Right lobe of liver (tissue), 6 donors: ENCODE measurements around the gene ZNF415. TPM values are rescaled to one million over a fixed set of nuclear protein-coding genes. Genes with fewer than 3 reads are reported as not detected.

Experiments
- ATAC-seq, 4 donors: fragments of 200-7000 bp; cut with Tn5 transposase; one replicate each; pipeline ENCODE4 v1.9.1; 2020; ENCODE audit warnings: mild to moderate bottlenecking in 4 of 4, moderate library complexity in 4 of 4
- DNase-seq, 3 donors: peaks; one replicate each; pipeline ENCODE4 v3.0.0-alpha.2; 2020
- H3K27ac ChIP-seq, 3 donors: fragments of 200-600 bp; one replicate each; pipeline ENCODE4 v1.8.0; 2022
- H3K27me3 ChIP-seq, 2 donors: fragments of 200-600 bp; one replicate each; pipeline ENCODE4 v1.8.0; 2022
- H3K36me3 ChIP-seq, 4 donors: fragments of 200-600 bp; sonication (generic) in 1 of 4; one replicate each; pipeline versions ENCODE4 v1.5.1 to v1.8.0; 2017 to 2022; ENCODE audit warnings: control low read depth in 1 of 4
- H3K4me1 ChIP-seq, 4 donors: fragments of 200-600 bp; sonication (generic) in 1 of 4; one replicate each; pipeline versions ENCODE4 v1.5.1 to v1.8.0; 2017 to 2022; ENCODE audit warnings: control low read depth in 1 of 4
- H3K4me3 ChIP-seq, 3 donors: fragments of 200-600 bp; one replicate each; pipeline ENCODE4 v1.8.0; 2022
- H3K9me3 ChIP-seq, 4 donors: fragments of 200-600 bp; sonication (generic) in 1 of 4; one replicate each; pipeline versions ENCODE4 v1.5.1 to v1.8.0; 2017 to 2022; ENCODE audit warnings: control low read depth in 1 of 4
- CTCF ChIP-seq, 4 donors: fragments of 200-600 bp in 3 of 4; fragments of 450-650 bp in 1 of 4; IDR thresholded peaks; one replicate each; pipeline versions ENCODE4 v1.5.1 to v1.8.0; 2016 to 2022; ENCODE audit warnings: antibody characterized with exemption in 4 of 4, mild to moderate bottlenecking in 2 of 4
- POLR2A ChIP-seq: fragments of 450-650 bp; IDR thresholded peaks from one replicate; pipeline ENCODE4 v1.6.1; 2017; ENCODE audit warnings: antibody characterized with exemption, mild to moderate bottlenecking
- WGBS: methylation state at CpG from one replicate; pipeline ENCODE4 v1.1.6; 2018; ENCODE audit warnings: low coverage, low lambda C conversion rate; ENCODE audit not compliant: insufficient coverage; ENCODE audit errors: missing lambda C conversion rate; 5-methylcytosine and 5-hydroxymethylcytosine counted together
- intact Hi-C, 2 donors: fragments of 100-400 bp; cut with DNase I; formaldehyde crosslinking; loops; one replicate each; pipeline versions ENCODE4 v1.11.2 to v1.14.1; 2022
- total RNA-seq, 6 experiments: library from RNA; depleted of rRNA in 2 of 6; stranded (reverse); fragments of >200 nt in 2 of 6; fragmentation: NEBNext Ultra II Directional in 3 of 6; extraction: Animal tissue kit (Norgen Biotek cat#: 25700) in 3 of 6; gene quantifications; one replicate each; pipeline versions ENCODE4 v1.1.0 to v1.2.4, GENCODE V29; 2016 to 2023
- donor health status: DM: no; HTN: yes; CAD: no.
- donor health status: DM: no; HTN: no; CAD: no.
- donor health status: DM: no; HTN: no; CAD: no.
- donor health status: DM: no; HTN: yes; CAD: no.
- donor health status: DM: no; HTN: yes; CAD: no.

Gene ZNF415
- total RNA-seq, 6 experiments from 2014 or later = 0.12 to 1.3 (median 0.47) TPM

GRCh38 chr19:53091413-53092254 lies 41.1 kb downstream of the ZNF415 start:
- Histone ChIP-seq H3K4me3 (no peak overlapping the region), H3K9me3 (no peaks in the 10 kb centered on the region), H3K27me3 (no peaks in the 10 kb centered on the region), H3K36me3 (peaks cover 5 to 12% (median 9%) of the 10 kb centered on the region in 4 donors), H3K4me1 (no peaks in the 10 kb centered on the region), H3K27ac (no peak overlapping the region)
- no peak for ATAC-seq
- no peak for TF ChIP-seq CTCF (IDR thresholded peaks at IDR 0.05)
- TF ChIP-seq POLR2A = no peak
- no peak for DNase-seq
- 86% methylated on average over 11 of the region's 19 CpGs for WGBS
- intact Hi-C loops = no loop called here

- Histone ChIP-seq H3K27ac (peak overlapping the region; percentile 19 to 62 (median 29)), H3K4me1 (no peaks in the 10 kb centered on the region), H3K9me3 (no peaks in the 10 kb centered on the region), H3K4me3 (no peak overlapping the region), H3K36me3 (peaks cover 5 to 26% (median 21%) of the 10 kb centered on the region in 4 donors), H3K27me3 (no peaks in the 10 kb centered on the region)
- TF ChIP-seq CTCF (IDR thresholded peaks at IDR 0.05) (no peak), POLR2A (no peak)
- DNase-seq = no peak
- ATAC-seq = peak; percentile 33 to 61 (median 51)
- 72% methylated on average over 6 of the region's 6 CpGs for WGBS
- intact Hi-C loops = no loop called here
These were observed 44.6 kb downstream of the ZNF415 start for GRCh38 chr19:53088091-53088490.

GRCh38 chr19:53086949-53087348 lies 45.8 kb downstream of the ZNF415 start:
- H3K4me1 ChIP-seq = no peaks in the 10 kb centered on the region
- DNase-seq (peak; percentile 58 to 73 (median 70)), ATAC-seq (peak; percentile 78 to 92 (median 88))
- no peak overlapping the region for H3K4me3 ChIP-seq
- no peaks in the 10 kb centered on the region for H3K27me3 ChIP-seq
- peak overlapping the region; percentile 13 to 36 (median 34) for H3K27ac ChIP-seq
- no peaks in the 10 kb centered on the region for H3K9me3 ChIP-seq
- H3K36me3 ChIP-seq = peaks cover 5 to 26% (median 21%) of the 10 kb centered on the region in 4 donors
- TF ChIP-seq CTCF (IDR thresholded peaks at IDR 0.05) (no peak), POLR2A (no peak)
- 59% methylated on average over 5 of the region's 5 CpGs for WGBS
- intact Hi-C loops = no loop called here

- intact Hi-C loops = no loop called here
- Histone ChIP-seq H3K27ac (no peak overlapping the region), H3K27me3 (no peaks in the 10 kb centered on the region), H3K36me3 (peaks cover 0 to 23% (median 12%) of the 10 kb centered on the region in 4 donors), H3K4me3 (no peak overlapping the region), H3K4me1 (no peaks in the 10 kb centered on the region), H3K9me3 (peaks cover 0 to 6% (median 0%) of the 10 kb centered on the region in 4 donors)
- no peak for TF ChIP-seq CTCF (IDR thresholded peaks at IDR 0.05)
- TF ChIP-seq POLR2A = no peak
- ATAC-seq (no peak), DNase-seq (no peak)
- WGBS = 95% methylated on average over 7 of the region's 7 CpGs
These were observed 47.2 kb downstream of the ZNF415 start for GRCh38 chr19:53085496-53085895.
